Spleen (tissue), 7 donors: ENCODE measurements around the gene PPP1CA.

Source experiments
- POLR2A ChIP-seq, 3 donors: fragments of 450-650 bp; IDR thresholded peaks; one replicate each; pipeline ENCODE4 v1.5.1; 2017; ENCODE audit warnings: antibody characterized with exemption in 3 of 3, mild to moderate bottlenecking in 1 of 3
- TF ChIP-seq, protein P1 (sequence below), 11 experiments: fragments of 200-600 bp in 7 of 11; fragments of 450-650 bp in 4 of 11; sonication (generic) in 4 of 11; IDR thresholded peaks in 8 of 11; conservative IDR thresholded peaks in 3 of 11; 1 replicate in 7 of 11; 2 replicates in 4 of 11; pipeline versions ENCODE4 v1.4.0 to v1.8.0; 2016 to 2021; ENCODE audit warnings: antibody characterized with exemption in 11 of 11, inconsistent platforms in 4 of 11, mild to moderate bottlenecking in 1 of 11
- donor health status: DM: no; HTN: no; CAD: no; lungs with moderate emphysema.
- donor health status: DM: no; HTN: no; CAD: no.
- donor health status: DM: no; HTN: no; CAD: no.

DNA sequence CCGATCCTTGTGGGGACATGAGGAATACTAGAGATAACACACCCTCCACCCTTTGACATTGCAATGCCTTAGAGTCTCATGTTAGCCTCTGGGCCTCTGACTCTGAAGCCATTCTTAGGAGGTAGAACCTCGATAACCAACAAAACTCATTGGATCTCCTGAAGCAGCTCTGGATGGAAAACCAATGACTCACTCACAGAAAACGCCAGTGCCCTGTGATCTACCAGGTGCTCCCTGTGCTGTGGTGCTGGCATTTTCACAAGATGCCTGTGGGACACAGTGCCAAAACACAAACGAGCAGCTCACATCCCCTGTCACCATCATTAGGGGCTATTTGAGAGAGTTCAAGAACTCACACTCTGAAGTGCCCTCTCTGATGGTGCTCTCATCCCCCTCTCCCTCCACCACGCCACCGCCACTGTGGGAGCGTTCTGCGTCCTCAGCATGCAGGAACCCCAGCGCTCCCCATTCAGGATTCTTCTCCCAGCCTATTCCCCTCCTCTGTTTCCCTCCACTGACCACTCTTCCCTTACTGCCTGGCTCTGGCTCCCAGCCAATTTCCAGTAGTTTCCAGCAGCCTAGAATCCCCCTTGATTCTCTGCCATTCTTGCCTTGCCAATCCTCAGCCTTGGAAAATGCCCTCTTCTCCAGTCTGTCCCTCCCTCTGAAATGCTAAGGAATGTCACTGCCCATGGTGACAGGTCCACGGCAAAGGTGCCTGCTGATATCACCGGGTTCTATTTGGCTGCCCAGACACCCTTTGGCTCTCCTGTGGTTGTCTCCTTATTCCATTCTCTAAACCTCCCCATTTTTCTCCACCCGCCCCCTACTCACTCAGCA is 43.6 kb downstream of the PPP1CA start:
- TF ChIP-seq POLR2A (IDR thresholded peaks at IDR 0.05), result no peak
- TF ChIP-seq, protein P1, sequence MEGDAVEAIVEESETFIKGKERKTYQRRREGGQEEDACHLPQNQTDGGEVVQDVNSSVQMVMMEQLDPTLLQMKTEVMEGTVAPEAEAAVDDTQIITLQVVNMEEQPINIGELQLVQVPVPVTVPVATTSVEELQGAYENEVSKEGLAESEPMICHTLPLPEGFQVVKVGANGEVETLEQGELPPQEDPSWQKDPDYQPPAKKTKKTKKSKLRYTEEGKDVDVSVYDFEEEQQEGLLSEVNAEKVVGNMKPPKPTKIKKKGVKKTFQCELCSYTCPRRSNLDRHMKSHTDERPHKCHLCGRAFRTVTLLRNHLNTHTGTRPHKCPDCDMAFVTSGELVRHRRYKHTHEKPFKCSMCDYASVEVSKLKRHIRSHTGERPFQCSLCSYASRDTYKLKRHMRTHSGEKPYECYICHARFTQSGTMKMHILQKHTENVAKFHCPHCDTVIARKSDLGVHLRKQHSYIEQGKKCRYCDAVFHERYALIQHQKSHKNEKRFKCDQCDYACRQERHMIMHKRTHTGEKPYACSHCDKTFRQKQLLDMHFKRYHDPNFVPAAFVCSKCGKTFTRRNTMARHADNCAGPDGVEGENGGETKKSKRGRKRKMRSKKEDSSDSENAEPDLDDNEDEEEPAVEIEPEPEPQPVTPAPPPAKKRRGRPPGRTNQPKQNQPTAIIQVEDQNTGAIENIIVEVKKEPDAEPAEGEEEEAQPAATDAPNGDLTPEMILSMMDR (IDR thresholded peaks at IDR 0.05 in 8 of 11, conservative IDR thresholded peaks at IDR 0.05 in 3 of 11), result no peak
